ENCODE data around the gene KCNA5.

Gene KCNA5

DNA sequence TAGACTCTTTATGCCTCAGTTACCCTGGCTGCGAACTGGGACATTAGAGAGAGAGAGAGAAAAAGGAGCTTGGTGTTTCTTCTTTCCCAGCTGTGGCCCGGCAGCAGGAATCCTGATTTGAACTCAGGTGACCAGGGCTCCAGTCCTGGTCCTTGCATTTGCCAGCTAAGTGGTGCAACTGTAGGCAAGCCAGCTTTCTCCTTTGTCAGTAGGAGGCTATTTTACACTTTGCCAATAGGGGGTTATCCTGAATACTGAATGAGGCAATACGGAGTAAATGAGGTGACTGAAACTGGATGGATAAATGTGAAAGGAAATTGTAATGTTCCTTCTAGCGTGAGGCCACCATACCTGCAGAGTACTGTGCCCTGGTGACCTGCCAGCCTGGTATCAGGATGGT lies 27.8 kb downstream of the KCNA5 start:
- no peaks in the 10 kb centered on the region for H3K27me3 ChIP-seq (ENCODE audit: control insufficient read depth, insufficient read depth, low read length)
- no peak overlapping the region for H3K9ac ChIP-seq (ENCODE audit: low read length)
- H3K36me3 ChIP-seq (ENCODE audit: control insufficient read depth, insufficient read depth, low read length): no peaks in the 10 kb centered on the region
- no peak overlapping the region for H3K4me3 ChIP-seq (ENCODE audit: low read length)
- no peaks in the 10 kb centered on the region for H3K9me3 ChIP-seq (ENCODE audit: control insufficient read depth, low read length)
- no peaks in the 10 kb centered on the region for H3K4me1 ChIP-seq (ENCODE audit: control insufficient read depth, insufficient read depth, low read length)

GRCh38 chr12:5072311-5072710 lies 28.6 kb downstream of the KCNA5 start:
- no peaks in the 10 kb centered on the region for H3K4me1 ChIP-seq (ENCODE audit: control insufficient read depth, insufficient read depth, low read length)
- no peaks in the 10 kb centered on the region for H3K36me3 ChIP-seq (ENCODE audit: control insufficient read depth, insufficient read depth, low read length)
- H3K9me3 ChIP-seq (ENCODE audit: control insufficient read depth, low read length): no peaks in the 10 kb centered on the region
- H3K9ac ChIP-seq (ENCODE audit: low read length): no peak overlapping the region
- H3K27me3 ChIP-seq (ENCODE audit: control insufficient read depth, insufficient read depth, low read length): no peaks in the 10 kb centered on the region
- no peak overlapping the region for H3K4me3 ChIP-seq (ENCODE audit: low read length)

GRCh38 chr12:5073054-5073453 lies 29.4 kb downstream of the KCNA5 start:
- Histone ChIP-seq H3K4me1 (ENCODE audit: control insufficient read depth, insufficient read depth, low read length) (no peaks in the 10 kb centered on the region), H3K27me3 (ENCODE audit: control insufficient read depth, insufficient read depth, low read length) (no peaks in the 10 kb centered on the region), H3K36me3 (ENCODE audit: control insufficient read depth, insufficient read depth, low read length) (no peaks in the 10 kb centered on the region), H3K9me3 (ENCODE audit: control insufficient read depth, low read length) (no peaks in the 10 kb centered on the region), H3K9ac (ENCODE audit: low read length) (no peak overlapping the region), H3K4me3 (ENCODE audit: low read length) (no peak overlapping the region)

- Histone ChIP-seq H3K4me1 (ENCODE audit: control insufficient read depth, insufficient read depth, low read length) (no peaks in the 10 kb centered on the region), H3K27me3 (ENCODE audit: control insufficient read depth, insufficient read depth, low read length) (no peaks in the 10 kb centered on the region), H3K4me3 (ENCODE audit: low read length) (no peak overlapping the region), H3K36me3 (ENCODE audit: control insufficient read depth, insufficient read depth, low read length) (no peaks in the 10 kb centered on the region), H3K9ac (ENCODE audit: low read length) (no peak overlapping the region), H3K9me3 (ENCODE audit: control insufficient read depth, low read length) (no peaks in the 10 kb centered on the region)
These were observed 30.2 kb downstream of the KCNA5 start for GRCh38 chr12:5073853-5074252.

DNA sequence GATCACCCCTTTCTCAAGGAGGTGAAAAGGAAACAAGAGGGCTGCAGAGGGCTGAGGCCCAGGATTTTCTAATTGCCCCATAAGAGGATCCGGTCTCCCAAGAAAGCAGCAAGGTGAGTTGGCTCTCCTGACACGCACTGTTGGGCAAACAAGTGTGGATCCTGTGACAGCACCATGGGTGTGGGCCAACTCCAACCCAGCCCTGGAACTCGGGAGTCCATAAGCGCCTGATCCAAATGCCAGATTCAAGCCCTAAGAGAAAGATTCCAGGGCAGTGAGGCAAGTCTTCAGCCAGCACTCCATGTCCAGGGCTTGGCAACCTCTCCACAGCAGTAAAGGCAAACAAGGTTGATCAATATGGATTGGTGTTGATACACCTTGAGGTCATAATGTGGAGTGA lies 33.1 kb downstream of the KCNA5 start:
- no peaks in the 10 kb centered on the region for H3K9me3 ChIP-seq (ENCODE audit: control insufficient read depth, low read length)
- H3K9ac ChIP-seq (ENCODE audit: low read length): no peak overlapping the region
- no peaks in the 10 kb centered on the region for H3K36me3 ChIP-seq (ENCODE audit: control insufficient read depth, insufficient read depth, low read length)
- H3K4me3 ChIP-seq (ENCODE audit: low read length): no peak overlapping the region
- H3K4me1 ChIP-seq (ENCODE audit: control insufficient read depth, insufficient read depth, low read length): no peaks in the 10 kb centered on the region
- H3K27me3 ChIP-seq (ENCODE audit: control insufficient read depth, insufficient read depth, low read length): no peaks in the 10 kb centered on the region

DNA sequence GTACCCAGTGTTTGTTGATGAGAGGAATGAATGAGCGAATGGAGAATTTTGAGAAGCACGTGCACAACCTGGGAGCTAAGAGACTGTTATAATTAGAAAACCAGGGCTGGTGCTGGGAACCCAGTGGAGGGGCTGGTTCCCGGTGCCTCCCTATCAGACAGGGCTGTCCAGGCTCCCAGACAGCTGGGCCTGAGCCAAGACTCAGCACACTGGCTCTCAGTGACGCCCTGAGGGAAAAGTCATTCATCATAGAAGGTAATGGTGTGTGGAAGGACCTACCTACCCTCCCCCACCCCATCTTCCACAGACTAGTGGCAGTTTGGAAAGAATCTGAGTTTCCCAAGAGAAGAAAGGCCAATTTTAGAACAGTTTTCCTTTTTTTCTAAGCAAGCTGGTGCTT lies 34.7 kb downstream of the KCNA5 start:
- Histone ChIP-seq H3K9ac (ENCODE audit: low read length) (no peak overlapping the region), H3K36me3 (ENCODE audit: control insufficient read depth, insufficient read depth, low read length) (no peaks in the 10 kb centered on the region), H3K4me1 (ENCODE audit: control insufficient read depth, insufficient read depth, low read length) (no peaks in the 10 kb centered on the region), H3K4me3 (ENCODE audit: low read length) (no peak overlapping the region), H3K27me3 (ENCODE audit: control insufficient read depth, insufficient read depth, low read length) (no peaks in the 10 kb centered on the region), H3K9me3 (ENCODE audit: control insufficient read depth, low read length) (no peaks in the 10 kb centered on the region)

GRCh38 chr12:5081016-5081415 lies 37.3 kb downstream of the KCNA5 start:
- H3K9ac ChIP-seq (ENCODE audit: low read length): no peak overlapping the region
- no peaks in the 10 kb centered on the region for H3K36me3 ChIP-seq (ENCODE audit: control insufficient read depth, insufficient read depth, low read length)
- H3K9me3 ChIP-seq (ENCODE audit: control insufficient read depth, low read length): no peaks in the 10 kb centered on the region
- no peaks in the 10 kb centered on the region for H3K4me1 ChIP-seq (ENCODE audit: control insufficient read depth, insufficient read depth, low read length)
- no peaks in the 10 kb centered on the region for H3K27me3 ChIP-seq (ENCODE audit: control insufficient read depth, insufficient read depth, low read length)
- no peak overlapping the region for H3K4me3 ChIP-seq (ENCODE audit: low read length)

DNA sequence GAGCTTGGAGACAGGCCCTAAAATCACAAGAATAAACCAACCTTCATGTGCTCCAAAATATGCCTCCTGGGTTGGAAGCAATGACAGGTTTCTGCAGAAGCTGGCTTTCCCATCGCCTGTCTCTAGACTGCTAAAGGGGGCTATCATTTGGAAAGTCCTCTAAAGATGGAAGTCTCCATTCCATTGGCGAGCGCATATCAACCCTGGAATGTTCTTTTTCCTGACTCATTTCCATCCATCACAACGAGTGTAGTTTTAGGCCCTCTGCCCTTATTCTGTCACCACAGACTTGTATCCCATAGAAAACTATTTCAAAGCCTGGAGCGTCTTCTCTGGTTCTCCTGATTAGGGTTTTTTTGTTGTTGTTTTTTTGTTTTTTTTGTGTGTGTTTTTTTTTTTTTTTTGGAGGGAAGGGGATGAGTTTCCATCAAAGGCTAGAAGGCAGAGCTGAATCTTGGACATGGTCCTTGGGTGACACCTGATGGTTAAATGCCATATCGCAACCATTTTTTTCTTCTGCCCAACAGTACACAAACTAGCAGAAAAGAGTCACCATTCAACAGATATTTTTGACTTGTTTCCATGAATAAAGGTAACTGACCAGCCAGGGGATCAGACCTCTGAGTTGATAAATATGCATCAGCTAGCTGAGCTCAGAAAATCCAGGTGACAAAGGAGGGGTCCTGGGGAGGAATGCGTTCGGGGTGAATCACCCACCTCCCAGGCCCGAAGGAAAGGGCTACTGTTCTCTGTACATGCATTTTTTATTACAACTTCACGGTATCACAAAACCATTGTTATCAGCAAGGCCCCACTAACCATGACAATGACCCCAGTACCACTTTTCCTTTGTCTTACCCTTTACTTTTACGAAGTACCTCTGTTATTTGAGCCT lies 40.5 kb downstream of the KCNA5 start:
- Histone ChIP-seq H3K4me1 (ENCODE audit: control insufficient read depth, insufficient read depth, low read length) (no peaks in the 10 kb centered on the region), H3K9ac (ENCODE audit: low read length) (no peak overlapping the region), H3K27me3 (ENCODE audit: control insufficient read depth, insufficient read depth, low read length) (no peaks in the 10 kb centered on the region)

GRCh38 chr12:5085896-5086295 lies 42.2 kb downstream of the KCNA5 start:
- Histone ChIP-seq H3K9me3 (ENCODE audit: control insufficient read depth, low read length) (no peaks in the 10 kb centered on the region), H3K4me1 (ENCODE audit: control insufficient read depth, insufficient read depth, low read length) (no peaks in the 10 kb centered on the region), H3K36me3 (ENCODE audit: control insufficient read depth, insufficient read depth, low read length) (no peaks in the 10 kb centered on the region), H3K9ac (ENCODE audit: low read length) (no peak overlapping the region), H3K4me3 (ENCODE audit: low read length) (no peak overlapping the region), H3K27me3 (ENCODE audit: control insufficient read depth, insufficient read depth, low read length) (no peaks in the 10 kb centered on the region)

More for the DNA sequence above, 40.5 kb downstream of the KCNA5 start:
- Histone ChIP-seq H3K36me3 (ENCODE audit: control insufficient read depth, insufficient read depth, low read length) (no peaks in the 10 kb centered on the region), H3K4me3 (ENCODE audit: low read length) (no peak overlapping the region), H3K9me3 (ENCODE audit: control insufficient read depth, low read length) (no peaks in the 10 kb centered on the region)

- no peaks in the 10 kb centered on the region for H3K4me1 ChIP-seq (ENCODE audit: control insufficient read depth, insufficient read depth, low read length)
- H3K4me3 ChIP-seq (ENCODE audit: low read length): no peak overlapping the region
These were observed 44.3 kb downstream of the KCNA5 start for GRCh38 chr12:5087831-5088554.

DNA sequence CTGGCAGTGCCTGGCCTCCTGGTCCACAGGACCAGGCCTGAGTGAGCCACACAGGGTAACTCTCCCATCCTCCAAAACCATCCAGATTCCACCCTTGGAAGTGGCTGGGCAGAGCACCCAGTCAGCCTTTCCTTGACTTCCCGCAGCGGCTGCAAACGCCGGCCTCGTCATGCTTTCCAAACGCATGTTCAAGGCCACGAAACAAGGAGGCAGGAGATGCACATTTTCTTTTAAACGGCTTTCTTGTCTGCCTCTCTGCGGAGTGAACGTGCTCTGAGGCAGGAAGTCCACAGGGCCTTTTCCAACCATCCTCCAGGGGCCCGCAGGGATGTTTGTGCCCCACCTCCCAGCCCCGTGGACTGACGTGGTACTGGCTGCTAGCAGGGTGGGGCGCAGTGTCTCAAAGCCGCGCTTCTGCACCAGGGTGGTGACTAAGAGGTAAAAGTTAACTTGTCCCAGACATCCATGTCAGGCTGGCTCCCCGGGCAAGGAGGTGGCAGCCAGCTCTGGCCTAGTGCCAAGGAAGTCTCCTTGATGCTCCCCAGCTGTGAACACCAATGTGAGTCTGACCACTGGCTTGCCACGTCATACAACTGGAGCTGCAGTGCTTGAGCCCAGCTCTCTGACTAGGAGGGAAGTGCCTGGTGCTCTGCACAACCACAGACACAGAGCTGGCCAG lies 45.0 kb downstream of the KCNA5 start:
- Histone ChIP-seq H3K4me3 (ENCODE audit: low read length) (no peak overlapping the region), H3K9me3 (ENCODE audit: control insufficient read depth, low read length) (no peaks in the 10 kb centered on the region), H3K27me3 (ENCODE audit: control insufficient read depth, insufficient read depth, low read length) (no peaks in the 10 kb centered on the region), H3K4me1 (ENCODE audit: control insufficient read depth, insufficient read depth, low read length) (no peaks in the 10 kb centered on the region), H3K36me3 (ENCODE audit: control insufficient read depth, insufficient read depth, low read length) (no peaks in the 10 kb centered on the region), H3K9ac (ENCODE audit: low read length) (no peak overlapping the region)

More at GRCh38 chr12:5087831-5088554, 44.3 kb downstream of the KCNA5 start:
- Histone ChIP-seq H3K9ac (ENCODE audit: low read length) (no peak overlapping the region), H3K27me3 (ENCODE audit: control insufficient read depth, insufficient read depth, low read length) (no peaks in the 10 kb centered on the region), H3K9me3 (ENCODE audit: control insufficient read depth, low read length) (no peaks in the 10 kb centered on the region), H3K36me3 (ENCODE audit: control insufficient read depth, insufficient read depth, low read length) (no peaks in the 10 kb centered on the region)

GRCh38 chr12:5094551-5094950 lies 50.9 kb downstream of the KCNA5 start:
- Histone ChIP-seq H3K4me3 (ENCODE audit: low read length) (no peak overlapping the region), H3K9ac (ENCODE audit: low read length) (no peak overlapping the region), H3K9me3 (ENCODE audit: control insufficient read depth, low read length) (no peaks in the 10 kb centered on the region), H3K27me3 (ENCODE audit: control insufficient read depth, insufficient read depth, low read length) (no peaks in the 10 kb centered on the region), H3K4me1 (ENCODE audit: control insufficient read depth, insufficient read depth, low read length) (no peaks in the 10 kb centered on the region), H3K36me3 (ENCODE audit: control insufficient read depth, insufficient read depth, low read length) (no peaks in the 10 kb centered on the region)
